ENCODE data around the gene SH2D3C.

Gene SH2D3C

GRCh38 chr9:127703289-127703946, 75.0 kb downstream of the SH2D3C start:
- Histone ChIP-seq H2BK5ac (ENCODE audit: low read length) (no peak overlapping the region), H2AK5ac (ENCODE audit: low read length) (no peak overlapping the region), H3K23ac (ENCODE audit: low read length) (no peak overlapping the region), H3K27me3 (ENCODE audit: insufficient read depth, low read length, poor library complexity) (no peaks in the 10 kb centered on the region), H2BK120ac (ENCODE audit: low read depth, low read length) (no peak overlapping the region), H3K4me3 (ENCODE audit: low read length) (no peak overlapping the region), H4K8ac (ENCODE audit: low read depth, low read length) (no peak overlapping the region), H4K5ac (ENCODE audit: low read length) (no peak overlapping the region), H3K4me2 (ENCODE audit: low read length) (no peak overlapping the region), H3K56ac (ENCODE audit: low read length) (no peak overlapping the region), H3K18ac (ENCODE audit: low read length) (no peak overlapping the region), H3K9ac (ENCODE audit: low read length) (no peak overlapping the region), H3K4me1 (ENCODE audit: control insufficient read depth, low read depth, low read length) (no peaks in the 10 kb centered on the region), H3K27ac (ENCODE audit: low read depth, low read length) (no peak overlapping the region), H3K36me3 (ENCODE audit: control insufficient read depth, insufficient read depth, low read length) (no peaks in the 10 kb centered on the region), H3K4ac (ENCODE audit: low read depth, low read length) (no peak overlapping the region), H3K79me2 (ENCODE audit: control insufficient read depth, insufficient read depth, low read length) (no peaks in the 10 kb centered on the region), H2BK15ac (replicated peaks; ENCODE audit: low read depth) (no peak overlapping the region), H3K79me1 (ENCODE audit: low read length) (no peaks in the 10 kb centered on the region)
- no CpG with 5 or more reads among the region's 9 CpGs for WGBS (ENCODE audit: extremely low coverage, insufficient coverage, low lambda C conversion rate)
- DNase-seq, result no peak

GRCh38 chr9:127700594-127701255, 77.7 kb downstream of the SH2D3C start:
- Histone ChIP-seq H3K4ac (ENCODE audit: low read depth, low read length) (no peak overlapping the region), H2BK120ac (ENCODE audit: low read depth, low read length) (no peak overlapping the region)
- no CpG with 5 or more reads among the region's 5 CpGs for WGBS (ENCODE audit: extremely low coverage, insufficient coverage, low lambda C conversion rate)

GRCh38 chr9:127700140-127700539, 78.3 kb downstream of the SH2D3C start:
- Histone ChIP-seq H2BK5ac (ENCODE audit: low read length) (no peak overlapping the region), H3K9ac (ENCODE audit: low read length) (no peak overlapping the region), H3K23ac (ENCODE audit: low read length) (no peak overlapping the region), H3K4ac (ENCODE audit: low read depth, low read length) (no peak overlapping the region), H3K79me2 (ENCODE audit: control insufficient read depth, insufficient read depth, low read length) (no peaks in the 10 kb centered on the region), H3K27me3 (ENCODE audit: insufficient read depth, low read length, poor library complexity) (no peaks in the 10 kb centered on the region), H3K79me1 (ENCODE audit: low read length) (no peaks in the 10 kb centered on the region), H3K4me1 (ENCODE audit: control insufficient read depth, low read depth, low read length) (no peaks in the 10 kb centered on the region), H3K56ac (ENCODE audit: low read length) (no peak overlapping the region), H3K36me3 (ENCODE audit: control insufficient read depth, insufficient read depth, low read length) (no peaks in the 10 kb centered on the region), H4K8ac (ENCODE audit: low read depth, low read length) (no peak overlapping the region), H2BK15ac (replicated peaks; ENCODE audit: low read depth) (no peak overlapping the region), H3K4me3 (ENCODE audit: low read length) (no peak overlapping the region), H2BK120ac (ENCODE audit: low read depth, low read length) (no peak overlapping the region), H3K27ac (ENCODE audit: low read depth, low read length) (no peak overlapping the region), H2AK5ac (ENCODE audit: low read length) (no peak overlapping the region), H4K5ac (ENCODE audit: low read length) (no peak overlapping the region), H3K4me2 (ENCODE audit: low read length) (no peak overlapping the region), H3K18ac (ENCODE audit: low read length) (no peak overlapping the region)
- no peak for DNase-seq
- WGBS (ENCODE audit: extremely low coverage, insufficient coverage, low lambda C conversion rate), result no CpG with 5 or more reads among the region's 2 CpGs

More at GRCh38 chr9:127700594-127701255, 77.7 kb downstream of the SH2D3C start:
- H3K27ac ChIP-seq (ENCODE audit: low read depth, low read length), result no peak overlapping the region
- H3K56ac ChIP-seq (ENCODE audit: low read length), result no peak overlapping the region
- no peak overlapping the region for H2BK15ac ChIP-seq (replicated peaks; ENCODE audit: low read depth)
- H3K4me2 ChIP-seq (ENCODE audit: low read length), result no peak overlapping the region
- H3K36me3 ChIP-seq (ENCODE audit: control insufficient read depth, insufficient read depth, low read length), result no peaks in the 10 kb centered on the region
- no peak overlapping the region for H2AK5ac ChIP-seq (ENCODE audit: low read length)
- H3K9ac ChIP-seq (ENCODE audit: low read length), result no peak overlapping the region
- H4K5ac ChIP-seq (ENCODE audit: low read length), result no peak overlapping the region
- H2BK5ac ChIP-seq (ENCODE audit: low read length), result no peak overlapping the region
- DNase-seq, result no peak
- no peak overlapping the region for H3K4me3 ChIP-seq (ENCODE audit: low read length)
- no peaks in the 10 kb centered on the region for H3K79me2 ChIP-seq (ENCODE audit: control insufficient read depth, insufficient read depth, low read length)
- H4K8ac ChIP-seq (ENCODE audit: low read depth, low read length), result no peak overlapping the region
- no peaks in the 10 kb centered on the region for H3K27me3 ChIP-seq (ENCODE audit: insufficient read depth, low read length, poor library complexity)
- H3K23ac ChIP-seq (ENCODE audit: low read length), result no peak overlapping the region
- no peak overlapping the region for H3K18ac ChIP-seq (ENCODE audit: low read length)
- no peaks in the 10 kb centered on the region for H3K4me1 ChIP-seq (ENCODE audit: control insufficient read depth, low read depth, low read length)
- no peaks in the 10 kb centered on the region for H3K79me1 ChIP-seq (ENCODE audit: low read length)

- peak; percentile 98 for DNase-seq
- Histone ChIP-seq H4K5ac (ENCODE audit: low read length) (no peak overlapping the region), H3K79me1 (ENCODE audit: low read length) (no peaks in the 10 kb centered on the region), H3K4me2 (ENCODE audit: low read length) (peak overlapping the region; percentile 78), H3K4me1 (ENCODE audit: control insufficient read depth, low read depth, low read length) (no peaks in the 10 kb centered on the region), H3K4ac (ENCODE audit: low read depth, low read length) (no peak overlapping the region), H2BK5ac (ENCODE audit: low read length) (no peak overlapping the region), H2AK5ac (ENCODE audit: low read length) (no peak overlapping the region), H3K27me3 (ENCODE audit: insufficient read depth, low read length, poor library complexity) (no peaks in the 10 kb centered on the region), H4K8ac (ENCODE audit: low read depth, low read length) (no peak overlapping the region), H3K27ac (ENCODE audit: low read depth, low read length) (no peak overlapping the region), H3K4me3 (ENCODE audit: low read length) (peak overlapping the region; percentile 22), H2BK120ac (ENCODE audit: low read depth, low read length) (no peak overlapping the region), H3K9ac (ENCODE audit: low read length) (peak overlapping the region; percentile 70), H3K18ac (ENCODE audit: low read length) (no peak overlapping the region), H3K36me3 (ENCODE audit: control insufficient read depth, insufficient read depth, low read length) (no peaks in the 10 kb centered on the region), H3K79me2 (ENCODE audit: control insufficient read depth, insufficient read depth, low read length) (no peaks in the 10 kb centered on the region), H3K56ac (ENCODE audit: low read length) (peak overlapping the region; percentile 83), H2BK15ac (replicated peaks; ENCODE audit: low read depth) (no peak overlapping the region), H3K23ac (ENCODE audit: low read length) (no peak overlapping the region)
- no CpG with 5 or more reads among the region's 41 CpGs for WGBS (ENCODE audit: extremely low coverage, insufficient coverage, low lambda C conversion rate)
Observed at GRCh38 chr9:127698985-127699670, 79.3 kb downstream of the SH2D3C start.

- no peaks in the 10 kb centered on the region for H3K4me1 ChIP-seq (ENCODE audit: control insufficient read depth, low read depth, low read length)
- H3K23ac ChIP-seq (ENCODE audit: low read length), result no peak overlapping the region
- no peak overlapping the region for H3K56ac ChIP-seq (ENCODE audit: low read length)
- no peaks in the 10 kb centered on the region for H3K79me2 ChIP-seq (ENCODE audit: control insufficient read depth, insufficient read depth, low read length)
- H2BK15ac ChIP-seq (replicated peaks; ENCODE audit: low read depth), result no peak overlapping the region
- no peak overlapping the region for H2BK120ac ChIP-seq (ENCODE audit: low read depth, low read length)
- H3K27ac ChIP-seq (ENCODE audit: low read depth, low read length), result no peak overlapping the region
- WGBS (ENCODE audit: extremely low coverage, insufficient coverage, low lambda C conversion rate), result no CpG with 5 or more reads among the region's 5 CpGs
- H3K79me1 ChIP-seq (ENCODE audit: low read length), result no peaks in the 10 kb centered on the region
- no peak overlapping the region for H2BK5ac ChIP-seq (ENCODE audit: low read length)
- no peak overlapping the region for H3K18ac ChIP-seq (ENCODE audit: low read length)
- H4K5ac ChIP-seq (ENCODE audit: low read length), result no peak overlapping the region
- no peak overlapping the region for H3K4me3 ChIP-seq (ENCODE audit: low read length)
- H3K27me3 ChIP-seq (ENCODE audit: insufficient read depth, low read length, poor library complexity), result no peaks in the 10 kb centered on the region
- H4K8ac ChIP-seq (ENCODE audit: low read depth, low read length), result no peak overlapping the region
- no peak overlapping the region for H3K4ac ChIP-seq (ENCODE audit: low read depth, low read length)
- no peak overlapping the region for H2AK5ac ChIP-seq (ENCODE audit: low read length)
- no peak overlapping the region for H3K4me2 ChIP-seq (ENCODE audit: low read length)
- no peak for DNase-seq
- no peaks in the 10 kb centered on the region for H3K36me3 ChIP-seq (ENCODE audit: control insufficient read depth, insufficient read depth, low read length)
- H3K9ac ChIP-seq (ENCODE audit: low read length), result no peak overlapping the region
Observed at GRCh38 chr9:127698386-127698785, 80.1 kb downstream of the SH2D3C start.

Measured in mesendoderm (in vitro differentiated cells).